ENCODE results near the gene SSBP3.

DNA sequence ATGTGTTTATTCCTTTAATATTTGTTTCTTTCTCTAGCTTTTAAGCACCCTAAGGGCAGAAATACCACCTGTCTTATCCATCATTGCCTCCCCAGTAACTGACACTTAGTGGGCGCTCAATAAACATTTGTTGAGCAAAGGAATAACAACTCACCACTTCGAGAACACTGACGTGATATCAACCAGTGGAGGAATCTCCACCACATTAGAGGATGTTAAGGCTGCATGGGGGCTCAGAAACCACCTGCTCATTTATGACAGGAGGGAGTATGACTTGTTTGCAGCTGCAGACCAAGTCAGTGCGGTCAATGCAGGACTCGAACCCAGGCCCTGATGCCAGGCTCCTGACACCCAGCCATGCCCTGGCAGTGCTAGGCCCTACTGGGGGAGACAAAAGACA is 103.6 kb downstream of the SSBP3 start:
- TF ChIP-seq YY1 (IDR thresholded peaks at IDR 0.05; ENCODE audit: insufficient read depth, insufficient read length) (no peak), ZNF274 (IDR thresholded peaks at IDR 0.05; ENCODE audit: low read depth, low read length) (no peak)
